Measurements from ENCODE around the gene GPANK1.

- TF ChIP-seq CTCF (IDR thresholded peaks at IDR 0.05 in 8 of 11, conservative IDR thresholded peaks at IDR 0.05 in 3 of 11) = no peak
- TF ChIP-seq POLR2A (IDR thresholded peaks at IDR 0.05) = no peak
Measured at GRCh38 chr6:31639449-31639861, 25.3 kb downstream of the GPANK1 start.

Data from spleen (tissue), 7 donors.